ENCODE results near the gene OBSL1.

- TF ChIP-seq CREM (IDR thresholded peaks at IDR 0.05; ENCODE audit: low read depth), result no peak
- no peak for TF ChIP-seq RB1 (IDR thresholded peaks at IDR 0.05; ENCODE audit: borderline replicate concordance)
- no peak for TF ChIP-seq CBX5 (IDR thresholded peaks at IDR 0.05; ENCODE audit: low read depth)
- TF ChIP-seq, protein P1, sequence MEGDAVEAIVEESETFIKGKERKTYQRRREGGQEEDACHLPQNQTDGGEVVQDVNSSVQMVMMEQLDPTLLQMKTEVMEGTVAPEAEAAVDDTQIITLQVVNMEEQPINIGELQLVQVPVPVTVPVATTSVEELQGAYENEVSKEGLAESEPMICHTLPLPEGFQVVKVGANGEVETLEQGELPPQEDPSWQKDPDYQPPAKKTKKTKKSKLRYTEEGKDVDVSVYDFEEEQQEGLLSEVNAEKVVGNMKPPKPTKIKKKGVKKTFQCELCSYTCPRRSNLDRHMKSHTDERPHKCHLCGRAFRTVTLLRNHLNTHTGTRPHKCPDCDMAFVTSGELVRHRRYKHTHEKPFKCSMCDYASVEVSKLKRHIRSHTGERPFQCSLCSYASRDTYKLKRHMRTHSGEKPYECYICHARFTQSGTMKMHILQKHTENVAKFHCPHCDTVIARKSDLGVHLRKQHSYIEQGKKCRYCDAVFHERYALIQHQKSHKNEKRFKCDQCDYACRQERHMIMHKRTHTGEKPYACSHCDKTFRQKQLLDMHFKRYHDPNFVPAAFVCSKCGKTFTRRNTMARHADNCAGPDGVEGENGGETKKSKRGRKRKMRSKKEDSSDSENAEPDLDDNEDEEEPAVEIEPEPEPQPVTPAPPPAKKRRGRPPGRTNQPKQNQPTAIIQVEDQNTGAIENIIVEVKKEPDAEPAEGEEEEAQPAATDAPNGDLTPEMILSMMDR (IDR thresholded peaks at IDR 0.05 in 2 of 3, conservative IDR thresholded peaks at IDR 0.05 in 1 of 3; ENCODE audit: control insufficient read depth in 2 of 3, extremely low read depth in 1 of 3, insufficient read depth in 1 of 3, low read depth in 3 of 3, low read length in 3 of 3), result no peak
- TF ChIP-seq CEBPB (IDR thresholded peaks at IDR 0.05; ENCODE audit: borderline replicate concordance in 1 of 2, low read depth in 2 of 2, low read length in 2 of 2), result no peak
- no peak for TF ChIP-seq SIN3A (IDR thresholded peaks at IDR 0.05; ENCODE audit: low read depth, low read length)
- no peak for TF ChIP-seq DPF2 (IDR thresholded peaks at IDR 0.05)
Observed at GRCh38 chr2:219555956-219556355, 15.4 kb downstream of the OBSL1 start.
